Ishikawa (cell line): ENCODE data around the gene LCN15.

ENCODE experiments used
- CEBPB ChIP-seq: IDR thresholded peaks from 2 replicates; pipeline ENCODE4 v1.6.1; 2012
- EGR1 ChIP-seq: IDR thresholded peaks from 2 replicates; pipeline ENCODE4 v1.6.1; 2012
- EP300 ChIP-seq: IDR thresholded peaks from 2 replicates; pipeline ENCODE4 v1.6.1; 2012; ENCODE audit warnings: borderline replicate concordance
- FOXM1 ChIP-seq: IDR thresholded peaks from 2 replicates; pipeline ENCODE4 v1.6.1; 2012; ENCODE audit warnings: low read depth, borderline replicate concordance
- MAX ChIP-seq: IDR thresholded peaks from 2 replicates; pipeline ENCODE4 v1.6.1; 2012
- NFIC ChIP-seq: IDR thresholded peaks from 2 replicates; pipeline ENCODE4 v1.6.1; 2012
- RAD21 ChIP-seq: IDR thresholded peaks from 2 replicates; pipeline ENCODE4 v1.6.1; 2012; ENCODE audit warnings: low read depth
- TAF1 ChIP-seq: IDR thresholded peaks from 2 replicates; pipeline ENCODE4 v1.6.1; 2012; ENCODE audit warnings: low read depth, mild to moderate bottlenecking
- TCF12 ChIP-seq: IDR thresholded peaks from 2 replicates; pipeline ENCODE4 v1.6.1; 2012; ENCODE audit warnings: low read depth
- USF1 ChIP-seq: IDR thresholded peaks from 2 replicates; pipeline ENCODE4 v1.6.1; 2012
- YY1 ChIP-seq: IDR thresholded peaks from 2 replicates; pipeline ENCODE4 v1.6.1; 2012; ENCODE audit warnings: low read depth
- ZBTB7A ChIP-seq: IDR thresholded peaks from 2 replicates; pipeline ENCODE4 v1.6.1; 2012; ENCODE audit warnings: low read depth

- TF ChIP-seq NFIC: no peak
- no peak for TF ChIP-seq EGR1
- no peak for TF ChIP-seq USF1
- no peak for TF ChIP-seq RAD21
- TF ChIP-seq ZBTB7A: no peak
- TF ChIP-seq EP300: no peak
- no peak for TF ChIP-seq CEBPB
- no peak for TF ChIP-seq YY1
- TF ChIP-seq TCF12: no peak
- TF ChIP-seq TAF1: no peak
- TF ChIP-seq FOXM1: no peak
- TF ChIP-seq MAX: no peak
These were observed 18.2 kb downstream of the LCN15 start for GRCh38 chr9:136746155-136746490.
